Activated naive CD4-positive, alpha-beta T cell treated with anti-CD3 and anti-CD28 coated beads, Interleukin-2, amount 50 U/mL, for 24 hours (primary cell): ENCODE data around the gene TRPV5.
A peak's percentile ranks its signal among the peaks of the same experiment; 100 is the strongest.

ENCODE experiments used
- H3K27ac Mint-ChIP-seq: one replicate; pipeline ENCODE4 v1.8.0; 2021; ENCODE audit warnings: mild to moderate bottlenecking, mixed read lengths
- H3K27me3 Mint-ChIP-seq: one replicate; pipeline ENCODE4 v1.8.0; 2021; ENCODE audit warnings: mixed read lengths
- H3K36me3 Mint-ChIP-seq: one replicate; pipeline ENCODE4 v1.8.0; 2021; ENCODE audit warnings: mixed read lengths
- H3K4me1 Mint-ChIP-seq: one replicate; pipeline ENCODE4 v1.8.0; 2021; ENCODE audit warnings: mixed read lengths
- H3K4me3 Mint-ChIP-seq: one replicate; pipeline ENCODE4 v1.8.0; 2021; ENCODE audit warnings: mild to moderate bottlenecking, mixed read lengths
- H3K9me3 Mint-ChIP-seq: one replicate; pipeline ENCODE4 v1.8.0; 2021; ENCODE audit warnings: mixed read lengths

Gene TRPV5

GRCh38 chr7:142905759-142906158 is 27.8 kb downstream of the TRPV5 start:
- no peaks in the 10 kb centered on the region for H3K36me3 Mint-ChIP-seq
- H3K4me3 Mint-ChIP-seq: no peak overlapping the region
- H3K4me1 Mint-ChIP-seq: no peaks in the 10 kb centered on the region
- H3K27me3 Mint-ChIP-seq: peaks cover 9% of the 10 kb centered on the region
- H3K9me3 Mint-ChIP-seq: no peaks in the 10 kb centered on the region
- H3K27ac Mint-ChIP-seq: no peak overlapping the region

- H3K4me3 Mint-ChIP-seq: no peak overlapping the region
- H3K27me3 Mint-ChIP-seq: peaks cover 6% of the 10 kb centered on the region
- no peaks in the 10 kb centered on the region for H3K9me3 Mint-ChIP-seq
- H3K27ac Mint-ChIP-seq: no peak overlapping the region
- no peaks in the 10 kb centered on the region for H3K4me1 Mint-ChIP-seq
- H3K36me3 Mint-ChIP-seq: no peaks in the 10 kb centered on the region
Observed at GRCh38 chr7:142904128-142904527, 29.4 kb downstream of the TRPV5 start.

DNA sequence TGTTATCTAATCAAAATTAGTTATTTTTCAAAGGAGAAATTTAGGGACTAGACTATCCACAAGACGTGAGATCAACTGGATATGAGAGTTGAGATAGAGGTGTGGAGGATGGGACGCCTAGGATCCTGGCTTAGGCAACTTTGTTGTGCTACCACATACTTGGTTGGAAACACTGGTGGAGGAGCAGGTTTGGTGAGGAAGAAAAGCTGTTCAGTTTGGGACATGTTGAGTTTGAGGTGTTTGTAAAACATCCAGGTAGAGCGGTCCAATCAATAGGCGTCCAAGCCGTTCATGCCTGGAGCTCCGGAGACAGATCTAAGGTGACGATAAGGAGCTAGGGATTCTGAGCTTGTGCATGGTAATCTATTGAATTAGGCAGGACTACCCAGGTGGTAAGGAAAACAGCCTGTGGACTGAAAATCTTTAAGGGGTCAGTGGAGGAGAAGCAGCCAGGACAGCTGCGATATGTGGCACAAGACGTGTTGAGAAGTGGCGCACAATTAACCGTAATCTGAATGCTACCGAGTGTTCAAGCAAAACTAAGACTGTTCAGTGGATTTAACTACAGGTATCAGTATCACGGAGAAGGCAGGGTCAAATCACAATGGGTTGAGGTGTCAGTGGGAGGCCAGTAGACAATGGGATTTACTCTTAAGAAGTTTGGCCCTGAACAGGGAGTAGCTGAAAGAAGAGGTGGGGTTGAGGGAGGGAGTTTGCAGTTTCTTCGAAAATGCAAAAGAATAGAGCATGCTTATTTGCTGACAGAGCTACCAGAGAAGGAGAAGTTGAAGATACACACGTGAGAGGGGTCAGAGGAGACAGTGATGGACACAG is 31.9 kb downstream of the TRPV5 start:
- Mint-ChIP-seq H3K9me3 (no peaks in the 10 kb centered on the region), H3K4me3 (no peak overlapping the region), H3K4me1 (no peaks in the 10 kb centered on the region), H3K36me3 (no peaks in the 10 kb centered on the region), H3K27ac (peak overlapping the region; percentile 11), H3K27me3 (peaks cover 3% of the 10 kb centered on the region)

DNA sequence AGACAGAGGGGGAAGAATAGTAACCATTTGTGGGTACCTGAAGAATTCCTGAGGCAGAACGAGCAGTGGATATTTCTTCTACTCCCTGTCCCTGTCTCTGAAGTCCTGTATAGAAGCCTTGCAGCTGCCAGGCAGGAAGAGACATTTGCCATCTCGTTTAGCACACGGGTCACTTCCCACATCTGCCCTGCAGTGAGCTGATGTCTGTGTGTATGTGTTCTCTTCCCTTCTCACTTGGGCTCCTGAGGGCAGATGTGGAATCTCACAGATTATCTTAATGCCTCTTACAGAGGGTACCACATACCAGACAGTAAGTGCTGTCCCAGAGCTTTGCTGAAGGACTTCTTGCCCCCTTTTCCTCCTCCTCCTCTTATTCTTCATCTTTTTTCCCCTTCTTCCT is 33.9 kb downstream of the TRPV5 start:
- H3K4me1 Mint-ChIP-seq: no peaks in the 10 kb centered on the region
- no peaks in the 10 kb centered on the region for H3K9me3 Mint-ChIP-seq
- no peaks in the 10 kb centered on the region for H3K27me3 Mint-ChIP-seq
- H3K4me3 Mint-ChIP-seq: no peak overlapping the region
- H3K36me3 Mint-ChIP-seq: no peaks in the 10 kb centered on the region
- no peak overlapping the region for H3K27ac Mint-ChIP-seq

DNA sequence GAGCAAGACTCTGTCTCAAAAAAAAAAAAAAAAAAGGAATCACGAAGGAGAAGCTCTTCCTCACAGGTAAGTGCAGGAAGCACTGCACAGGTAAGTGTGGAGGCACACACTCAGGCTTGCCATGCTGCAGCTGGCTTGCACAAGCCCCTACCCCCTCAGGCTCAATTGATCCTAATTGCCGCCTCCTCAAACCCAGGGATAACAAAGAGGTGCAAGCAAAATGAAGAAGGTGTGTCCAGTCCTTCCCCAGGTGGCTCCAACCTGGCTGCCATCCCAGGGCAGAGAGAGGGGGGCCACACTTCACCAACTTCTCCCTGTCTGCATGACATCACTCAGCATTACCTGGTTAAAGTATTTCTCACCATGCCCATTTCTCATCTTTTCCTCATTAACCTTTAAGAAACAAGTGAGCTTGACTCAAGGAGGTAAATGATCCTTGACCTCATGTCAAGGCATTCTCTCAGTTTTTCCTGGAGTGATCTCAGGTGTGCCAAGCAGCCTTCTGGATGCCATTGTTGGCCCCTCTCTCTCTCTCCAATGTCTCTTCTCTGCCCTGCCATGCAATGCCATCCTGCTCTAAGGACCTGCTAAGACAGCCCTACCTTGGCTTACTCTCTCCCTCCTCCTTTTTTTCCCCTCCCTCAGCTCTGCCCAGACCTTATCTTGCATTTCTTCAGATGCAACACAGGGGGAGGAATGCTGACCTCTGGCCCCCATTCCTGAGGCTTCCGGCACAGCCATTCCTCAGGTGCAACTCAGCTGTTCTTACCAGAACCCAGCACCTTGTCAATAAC is 35.0 kb downstream of the TRPV5 start:
- Mint-ChIP-seq H3K27me3 (no peaks in the 10 kb centered on the region), H3K27ac (no peak overlapping the region), H3K4me1 (no peaks in the 10 kb centered on the region), H3K36me3 (no peaks in the 10 kb centered on the region), H3K9me3 (no peaks in the 10 kb centered on the region), H3K4me3 (no peak overlapping the region)

- Mint-ChIP-seq H3K36me3 (no peaks in the 10 kb centered on the region), H3K27me3 (no peaks in the 10 kb centered on the region), H3K4me1 (no peaks in the 10 kb centered on the region), H3K9me3 (no peaks in the 10 kb centered on the region), H3K27ac (no peak overlapping the region), H3K4me3 (no peak overlapping the region)
Observed at GRCh38 chr7:142897691-142898090, 35.9 kb downstream of the TRPV5 start.

- Mint-ChIP-seq H3K36me3 (no peaks in the 10 kb centered on the region), H3K9me3 (no peaks in the 10 kb centered on the region), H3K27me3 (no peaks in the 10 kb centered on the region)
Observed at GRCh38 chr7:142896741-142897379, 36.7 kb downstream of the TRPV5 start.

GRCh38 chr7:142896151-142896550 is 37.4 kb downstream of the TRPV5 start:
- no peaks in the 10 kb centered on the region for H3K36me3 Mint-ChIP-seq
- no peak overlapping the region for H3K27ac Mint-ChIP-seq
- no peak overlapping the region for H3K4me3 Mint-ChIP-seq
- no peaks in the 10 kb centered on the region for H3K9me3 Mint-ChIP-seq
- H3K4me1 Mint-ChIP-seq: no peaks in the 10 kb centered on the region
- no peaks in the 10 kb centered on the region for H3K27me3 Mint-ChIP-seq

More at GRCh38 chr7:142896741-142897379, 36.7 kb downstream of the TRPV5 start:
- H3K4me1 Mint-ChIP-seq: no peaks in the 10 kb centered on the region
- no peak overlapping the region for H3K4me3 Mint-ChIP-seq
- no peak overlapping the region for H3K27ac Mint-ChIP-seq

DNA sequence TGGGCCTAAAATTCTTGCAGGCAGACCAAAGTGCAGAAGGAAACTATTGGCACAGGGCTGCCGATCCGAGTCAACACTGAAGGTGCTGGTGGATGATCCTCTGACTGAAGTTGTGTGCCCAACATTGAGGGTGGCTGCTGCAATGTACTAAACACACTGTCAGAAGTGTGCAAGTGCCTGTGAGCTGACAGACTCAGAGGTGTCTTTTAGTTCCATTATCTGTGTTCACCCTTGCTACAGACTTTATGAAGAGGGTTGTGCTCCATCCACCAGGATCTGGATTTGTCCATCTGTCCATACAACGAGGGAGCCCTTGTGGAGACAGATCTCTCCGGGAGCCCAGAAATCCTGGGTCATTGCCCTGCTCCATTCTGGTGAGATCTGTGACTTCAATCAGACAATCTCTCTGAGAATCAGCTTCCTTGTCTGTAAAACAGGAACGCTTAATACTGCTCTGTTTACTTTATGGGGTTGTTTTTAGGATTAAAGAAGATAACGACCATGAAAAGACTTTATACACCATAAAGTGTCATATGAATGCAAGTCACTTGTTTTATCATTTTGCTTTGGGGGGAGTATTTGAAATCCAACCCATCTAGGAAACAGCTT is 38.5 kb downstream of the TRPV5 start:
- Mint-ChIP-seq H3K27ac (no peak overlapping the region), H3K4me3 (no peak overlapping the region), H3K4me1 (no peaks in the 10 kb centered on the region), H3K9me3 (no peaks in the 10 kb centered on the region), H3K36me3 (no peaks in the 10 kb centered on the region), H3K27me3 (no peaks in the 10 kb centered on the region)

- Mint-ChIP-seq H3K9me3 (no peaks in the 10 kb centered on the region), H3K4me3 (no peak overlapping the region), H3K27ac (no peak overlapping the region), H3K36me3 (no peaks in the 10 kb centered on the region), H3K27me3 (no peaks in the 10 kb centered on the region), H3K4me1 (no peaks in the 10 kb centered on the region)
Observed at GRCh38 chr7:142894112-142894984, 39.2 kb downstream of the TRPV5 start.

GRCh38 chr7:142892951-142893350 is 40.6 kb downstream of the TRPV5 start:
- Mint-ChIP-seq H3K4me1 (no peaks in the 10 kb centered on the region), H3K27ac (no peak overlapping the region), H3K27me3 (no peaks in the 10 kb centered on the region), H3K4me3 (no peak overlapping the region), H3K36me3 (no peaks in the 10 kb centered on the region), H3K9me3 (no peaks in the 10 kb centered on the region)

DNA sequence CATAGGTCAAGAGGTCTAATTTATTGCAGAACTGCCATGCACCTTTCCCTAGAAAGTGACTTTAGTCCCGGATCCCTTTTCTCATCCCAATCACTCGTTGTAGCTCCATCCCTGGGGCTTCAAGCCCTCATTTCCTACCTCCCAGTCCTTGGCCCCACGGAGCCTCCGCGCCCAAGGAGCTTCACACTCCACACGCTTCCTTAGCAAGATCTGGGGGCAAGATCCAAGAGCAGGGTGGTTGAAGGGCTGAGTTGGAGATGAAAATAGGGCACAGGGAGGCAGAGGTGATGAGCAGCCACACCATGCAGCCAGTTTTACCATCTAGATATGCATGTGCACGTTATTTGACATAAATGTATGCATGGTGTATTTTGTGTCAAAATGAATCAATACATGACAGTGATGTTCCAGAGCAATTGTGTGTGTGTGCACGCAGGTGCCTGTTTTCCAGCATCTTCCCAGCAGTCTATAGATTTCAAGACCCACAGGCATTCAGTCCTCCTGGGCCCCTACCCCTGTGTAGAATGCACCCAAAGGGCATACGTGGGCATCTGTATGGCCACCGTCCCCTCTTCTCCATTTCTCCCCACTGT is 42.0 kb downstream of the TRPV5 start:
- no peaks in the 10 kb centered on the region for H3K27me3 Mint-ChIP-seq
- H3K4me1 Mint-ChIP-seq: no peaks in the 10 kb centered on the region
- no peak overlapping the region for H3K27ac Mint-ChIP-seq
- no peak overlapping the region for H3K4me3 Mint-ChIP-seq
- no peaks in the 10 kb centered on the region for H3K9me3 Mint-ChIP-seq
- H3K36me3 Mint-ChIP-seq: no peaks in the 10 kb centered on the region

- Mint-ChIP-seq H3K27ac (no peak overlapping the region), H3K9me3 (no peaks in the 10 kb centered on the region), H3K4me3 (no peak overlapping the region)
Observed at GRCh38 chr7:142890874-142891485, 42.6 kb downstream of the TRPV5 start.

DNA sequence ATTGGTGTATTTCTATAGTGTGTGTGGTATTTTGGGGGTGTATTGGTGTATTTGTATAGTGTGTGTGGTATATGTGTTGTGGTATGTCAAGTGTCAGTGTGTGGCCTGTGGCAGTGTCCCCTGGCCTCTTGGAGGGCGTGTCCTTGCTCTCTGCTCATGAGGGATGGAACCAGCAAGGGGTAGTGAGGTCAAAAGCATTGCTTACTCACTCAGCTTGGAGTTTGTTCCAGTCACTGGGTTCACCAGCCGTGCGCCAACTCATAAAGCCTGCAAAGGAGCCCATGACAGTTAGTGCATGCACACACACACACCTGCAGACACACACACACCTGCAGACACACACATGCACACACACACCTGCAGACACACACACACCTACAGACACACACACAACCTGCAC is 43.7 kb downstream of the TRPV5 start:
- Mint-ChIP-seq H3K36me3 (no peaks in the 10 kb centered on the region), H3K27me3 (no peaks in the 10 kb centered on the region), H3K27ac (peak overlapping the region; percentile 13), H3K9me3 (no peaks in the 10 kb centered on the region), H3K4me1 (no peaks in the 10 kb centered on the region), H3K4me3 (no peak overlapping the region)

More at GRCh38 chr7:142890874-142891485, 42.6 kb downstream of the TRPV5 start:
- Mint-ChIP-seq H3K4me1 (no peaks in the 10 kb centered on the region), H3K27me3 (no peaks in the 10 kb centered on the region), H3K36me3 (no peaks in the 10 kb centered on the region)
